Immature natural killer cell (primary cell): ENCODE measurements around the gene NACA. TPM values are rescaled to one million over a fixed set of nuclear protein-coding genes. Genes with fewer than 3 reads are reported as not detected.
"Not testable (repeated sequence)": the region's sequence is repeated elsewhere in the genome, so short reads cannot be mapped to it uniquely, and the experiment has no call there.

ENCODE experiments used
- DNase-seq, 3 donors: peaks; one replicate each; pipeline ENCODE4 v3.0.0; 2022; ENCODE audit warnings: mixed read lengths in 1 of 3
- H3K27ac Mint-ChIP-seq, 6 donors: one replicate each; pipeline ENCODE4 v1.8.0; 2020; ENCODE audit warnings: mixed read lengths in 6 of 6, mild to moderate bottlenecking in 5 of 6, inconsistent platforms in 4 of 6, moderate library complexity in 3 of 6
- H3K27me3 Mint-ChIP-seq, 3 donors: one replicate each; pipeline ENCODE4 v1.8.0; 2020 to 2021; ENCODE audit warnings: low read depth in 3 of 3, mild to moderate bottlenecking in 3 of 3, mixed read lengths in 3 of 3, moderate library complexity in 3 of 3, inconsistent platforms in 1 of 3
- H3K36me3 Mint-ChIP-seq, 3 donors: one replicate each; pipeline ENCODE4 v1.8.0; 2020; ENCODE audit warnings: mixed read lengths in 3 of 3, inconsistent platforms in 2 of 3, mild to moderate bottlenecking in 2 of 3
- H3K4me1 Mint-ChIP-seq, 2 donors: one replicate each; pipeline ENCODE4 v1.8.0; 2020; ENCODE audit warnings: inconsistent platforms in 2 of 2, mild to moderate bottlenecking in 2 of 2, mixed read lengths in 2 of 2, moderate library complexity in 1 of 2
- H3K4me3 Mint-ChIP-seq, 5 donors: one replicate each; pipeline ENCODE4 v1.8.0; 2020; ENCODE audit warnings: mild to moderate bottlenecking in 5 of 5, mixed read lengths in 5 of 5, inconsistent platforms in 3 of 5, moderate library complexity in 3 of 5
- H3K9me3 Mint-ChIP-seq, 6 donors: one replicate each; pipeline ENCODE4 v1.8.0; 2020; ENCODE audit warnings: mild to moderate bottlenecking in 6 of 6, mixed read lengths in 6 of 6, inconsistent platforms in 4 of 6, moderate library complexity in 3 of 6
- polyA plus RNA-seq, 3 donors: library from polyadenylated mRNA; unstranded; fragments of 300-500 nt; fragmentation: Illumina TruSeq; gene quantifications; one replicate each; pipeline ENCODE4 v1.2.3, GENCODE V29; 2021

NACA gene
- polyA plus RNA-seq, 3 donors from 2014 or later: 662 to 819 (median 747) TPM

DNA sequence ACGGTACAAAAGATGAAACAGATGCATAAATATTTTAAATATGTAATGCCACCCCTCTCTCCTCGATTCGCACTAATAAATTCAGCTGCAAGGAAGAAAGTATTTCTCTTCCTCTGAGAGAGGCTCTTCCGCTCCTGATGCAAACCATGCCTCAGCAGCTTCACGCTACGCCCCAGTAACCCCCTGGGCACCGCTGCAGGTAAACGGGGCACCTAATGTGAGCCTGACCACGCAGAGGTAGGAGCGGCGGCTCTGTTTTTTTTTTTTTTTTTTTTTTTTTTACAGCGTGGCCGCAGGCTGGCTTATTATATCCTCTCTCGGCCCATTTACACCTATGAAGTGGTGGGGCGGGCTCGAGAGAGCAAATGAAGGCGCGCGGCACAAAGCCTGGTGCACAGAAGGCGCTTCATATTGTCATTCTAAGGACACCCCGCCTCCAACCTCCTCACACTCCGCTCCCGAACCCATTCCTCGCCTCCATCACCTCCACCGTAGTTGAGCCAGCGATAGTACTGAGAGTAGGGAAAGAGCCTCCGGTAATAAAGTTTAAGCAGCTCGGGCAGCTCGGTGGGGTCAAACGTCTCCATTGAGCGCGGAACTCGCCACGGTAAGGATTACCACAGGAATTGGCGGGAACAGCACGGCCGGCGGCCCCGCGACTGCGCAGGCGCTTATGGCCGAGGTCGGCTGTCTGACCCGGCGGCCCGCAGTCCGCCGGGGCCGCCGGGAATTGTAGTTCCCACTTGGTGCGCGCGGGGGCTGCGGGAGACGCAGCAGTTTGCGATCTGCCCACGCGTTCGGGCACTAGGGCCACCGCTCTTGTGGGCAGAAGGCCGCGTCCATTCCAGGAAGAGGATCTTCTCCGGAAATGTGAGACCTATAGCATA is 26.9 kb upstream of the NACA start, which contains the start of gene PRIM1:
TSS of gene PRIM1 (minus strand) at position 612 of the 887 bp plus-strand sequence. CDS start at position 587, 25 bp downstream.
- peaks cover 0 to 8% (median 5%) of the 10 kb centered on the region in 3 donors for H3K27me3 Mint-ChIP-seq
- DNase-seq: peak; percentile 80 to 82 (median 81)
- H3K36me3 Mint-ChIP-seq: peaks cover 8 to 17% (median 9%) of the 10 kb centered on the region in 3 donors
- H3K27ac Mint-ChIP-seq: peak within 1 kb of the TSS; percentile 85 to 93 (median 92)
- peaks cover 19 to 38% of the 10 kb centered on the region in 2 donors for H3K4me1 Mint-ChIP-seq
- H3K9me3 Mint-ChIP-seq: no peaks in the 10 kb centered on the region
- H3K4me3 Mint-ChIP-seq: peak within 1 kb of the TSS; percentile 96 to 98 (median 96)

GRCh38 chr12:56750596-56750995 is 25.5 kb upstream of the NACA start:
- Mint-ChIP-seq H3K4me3 (peak overlapping the region in 3 of 5 donors; percentile 21 to 26 (median 22)), H3K4me1 (peaks cover 19 to 35% of the 10 kb centered on the region in 2 donors), H3K27ac (peak overlapping the region in 1 of 6 donors; percentile 39), H3K36me3 (peaks cover 13 to 23% (median 15%) of the 10 kb centered on the region in 3 donors)
- not testable (repeated sequence) for H3K27me3 Mint-ChIP-seq, H3K9me3 Mint-ChIP-seq, DNase-seq

GRCh38 chr12:56749853-56750252 is 24.8 kb upstream of the NACA start:
- Mint-ChIP-seq H3K27ac (peak overlapping the region in 4 of 6 donors; percentile 38 to 59 (median 44)), H3K36me3 (peaks cover 13 to 23% (median 15%) of the 10 kb centered on the region in 3 donors), H3K9me3 (no peaks in the 10 kb centered on the region), H3K4me3 (peak overlapping the region; percentile 22 to 66 (median 57)), H3K27me3 (peaks cover 0 to 8% (median 5%) of the 10 kb centered on the region in 3 donors), H3K4me1 (peaks cover 19 to 35% of the 10 kb centered on the region in 2 donors)
- no peak for DNase-seq

GRCh38 chr12:56749359-56749758 is 24.3 kb upstream of the NACA start:
- Mint-ChIP-seq H3K4me1 (peaks cover 19 to 35% of the 10 kb centered on the region in 2 donors), H3K36me3 (peaks cover 13 to 27% (median 15%) of the 10 kb centered on the region in 3 donors), H3K27me3 (peaks cover 0 to 8% (median 5%) of the 10 kb centered on the region in 3 donors), H3K4me3 (no peak overlapping the region), H3K9me3 (no peaks in the 10 kb centered on the region), H3K27ac (peak overlapping the region in 1 of 6 donors; percentile 41)
- DNase-seq: no peak

GRCh38 chr12:56728139-56728861 is 3.2 kb upstream of the NACA start:
- H3K27ac Mint-ChIP-seq: peak overlapping the region in 1 of 6 donors; percentile 57
- peaks cover 30 to 31% of the 10 kb centered on the region in 2 donors for H3K4me1 Mint-ChIP-seq
- no peaks in the 10 kb centered on the region for H3K9me3 Mint-ChIP-seq
- no peak overlapping the region for H3K4me3 Mint-ChIP-seq
- H3K36me3 Mint-ChIP-seq: peaks cover 0 to 14% (median 7%) of the 10 kb centered on the region in 3 donors
- no peak for DNase-seq
- H3K27me3 Mint-ChIP-seq: peaks cover 2 to 5% (median 4%) of the 10 kb centered on the region in 3 donors

DNA sequence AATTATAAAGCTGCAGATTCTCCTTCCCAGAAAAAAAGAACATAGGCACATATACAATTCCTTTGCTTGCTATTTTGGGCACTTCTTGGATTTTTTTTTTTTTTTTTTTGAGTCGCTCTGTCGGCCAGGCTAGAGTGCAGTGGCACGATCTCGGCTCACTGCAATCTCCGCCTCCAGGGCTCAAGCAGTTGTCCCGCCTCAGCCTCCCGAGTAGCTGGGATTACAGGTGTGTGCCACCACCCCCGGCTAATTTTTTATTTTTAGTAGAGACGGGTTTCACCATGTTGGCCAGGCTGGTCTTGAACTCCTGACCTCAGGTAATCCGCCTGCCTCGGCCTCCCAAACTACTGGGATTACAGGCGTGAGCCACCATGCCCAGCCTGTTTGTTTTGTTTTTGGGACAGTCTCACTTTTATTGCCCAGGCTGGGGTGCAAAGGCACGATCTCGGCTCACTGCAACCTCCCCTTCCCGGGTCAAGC is 1.1 kb upstream of the NACA start:
- H3K9me3 Mint-ChIP-seq, H3K27me3 Mint-ChIP-seq, DNase-seq: not testable (repeated sequence)
- peak overlapping the region; percentile 96 to 98 (median 97) for H3K4me3 Mint-ChIP-seq
- H3K36me3 Mint-ChIP-seq: peaks cover 0 to 14% (median 3%) of the 10 kb centered on the region in 3 donors
- peaks cover 50 to 52% of the 10 kb centered on the region in 2 donors for H3K4me1 Mint-ChIP-seq
- peak overlapping the region; percentile 90 to 97 (median 96) for H3K27ac Mint-ChIP-seq

GRCh38 chr12:56725723-56726102 is 614 bp upstream of the NACA start:
- Mint-ChIP-seq H3K4me1 (peaks cover 56 to 57% of the 10 kb centered on the region in 2 donors), H3K9me3 (no peaks in the 10 kb centered on the region), H3K36me3 (peaks cover 0 to 8% (median 3%) of the 10 kb centered on the region in 3 donors)

DNA sequence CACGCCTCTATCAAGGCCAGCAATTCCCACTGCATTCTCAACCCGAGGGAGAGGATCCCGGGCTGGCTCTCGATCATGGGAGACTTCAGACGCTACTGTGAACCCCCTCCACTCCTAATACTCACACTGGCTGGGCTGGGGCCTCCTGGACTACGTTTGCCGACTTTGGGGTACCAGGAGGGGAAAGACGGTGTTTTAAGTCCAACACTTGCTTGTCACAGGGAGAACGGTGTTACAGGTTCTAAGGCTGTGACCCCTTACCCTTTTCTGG is 463 bp downstream of the NACA start:
- peaks cover 2 to 5% (median 4%) of the 10 kb centered on the region in 3 donors for H3K27me3 Mint-ChIP-seq
- H3K4me3 Mint-ChIP-seq: peak overlapping the region; percentile 96 to 98 (median 97)
- H3K4me1 Mint-ChIP-seq: peaks cover 66 to 68% of the 10 kb centered on the region in 2 donors
- no peaks in the 10 kb centered on the region for H3K9me3 Mint-ChIP-seq
- peak overlapping the region; percentile 90 to 97 (median 96) for H3K27ac Mint-ChIP-seq
- peaks cover 3 to 7% (median 5%) of the 10 kb centered on the region in 3 donors for H3K36me3 Mint-ChIP-seq
- no peak for DNase-seq

More at GRCh38 chr12:56725723-56726102, 614 bp upstream of the NACA start:
- no peak for DNase-seq
- Mint-ChIP-seq H3K27me3 (peaks cover 2 to 5% (median 4%) of the 10 kb centered on the region in 3 donors), H3K27ac (peak overlapping the region; percentile 90 to 97 (median 96)), H3K4me3 (peak overlapping the region; percentile 96 to 98 (median 97))

- Mint-ChIP-seq H3K27ac (peak overlapping the region; percentile 90 to 97 (median 96)), H3K36me3 (peaks cover 2 to 7% (median 3%) of the 10 kb centered on the region in 3 donors), H3K9me3 (no peaks in the 10 kb centered on the region), H3K27me3 (peaks cover 2 to 5% (median 4%) of the 10 kb centered on the region in 3 donors), H3K4me3 (peak overlapping the region; percentile 96 to 98 (median 97)), H3K4me1 (peaks cover 72 to 73% of the 10 kb centered on the region in 2 donors)
- DNase-seq: no peak
Observed at GRCh38 chr12:56723889-56724700, 1.0 kb downstream of the NACA start.

- H3K4me1 Mint-ChIP-seq: peaks cover 78 to 79% of the 10 kb centered on the region in 2 donors
- DNase-seq: no peak
- no peaks in the 10 kb centered on the region for H3K9me3 Mint-ChIP-seq
- H3K27ac Mint-ChIP-seq: peak overlapping the region; percentile 90 to 97 (median 96)
- H3K4me3 Mint-ChIP-seq: peak overlapping the region; percentile 96 to 98 (median 97)
- H3K27me3 Mint-ChIP-seq: peaks cover 4 to 5% (median 4%) of the 10 kb centered on the region in 3 donors
- H3K36me3 Mint-ChIP-seq: peaks cover 2 to 7% (median 3%) of the 10 kb centered on the region in 3 donors
Observed at GRCh38 chr12:56723352-56723751, 1.7 kb downstream of the NACA start.

GRCh38 chr12:56722832-56723231 is 2.3 kb downstream of the NACA start:
- DNase-seq: no peak
- Mint-ChIP-seq H3K4me3 (peak overlapping the region; percentile 47 to 98 (median 97)), H3K9me3 (no peaks in the 10 kb centered on the region), H3K36me3 (peaks cover 2 to 7% (median 2%) of the 10 kb centered on the region in 3 donors), H3K4me1 (peaks cover 78 to 79% of the 10 kb centered on the region in 2 donors), H3K27me3 (peaks cover 4 to 5% (median 4%) of the 10 kb centered on the region in 3 donors), H3K27ac (peak overlapping the region; percentile 22 to 96 (median 70))

GRCh38 chr12:56721721-56722120 is 3.4 kb downstream of the NACA start:
- H3K4me3 Mint-ChIP-seq: peak overlapping the region; percentile 19 to 96 (median 47)
- H3K27ac Mint-ChIP-seq: peak overlapping the region; percentile 22 to 96 (median 74)
- peaks cover 83% of the 10 kb centered on the region in 2 donors for H3K4me1 Mint-ChIP-seq
- H3K36me3 Mint-ChIP-seq: peaks cover 0 to 7% (median 2%) of the 10 kb centered on the region in 3 donors
- no peak for DNase-seq
- H3K27me3 Mint-ChIP-seq: peaks cover 4 to 5% (median 4%) of the 10 kb centered on the region in 3 donors
- H3K9me3 Mint-ChIP-seq: no peaks in the 10 kb centered on the region
